ENCODE results near the gene SCUBE3. TPM values are rescaled to one million over a fixed set of nuclear protein-coding genes. Genes with fewer than 3 reads are reported as not detected.

The SCUBE3 gene
- total and polyA plus RNA-seq, 2 of the 8 experiments (the other 6 are each of a cell fraction or from before 2014, with no cell fraction given): 0.80 to 1.0 TPM

DNA sequence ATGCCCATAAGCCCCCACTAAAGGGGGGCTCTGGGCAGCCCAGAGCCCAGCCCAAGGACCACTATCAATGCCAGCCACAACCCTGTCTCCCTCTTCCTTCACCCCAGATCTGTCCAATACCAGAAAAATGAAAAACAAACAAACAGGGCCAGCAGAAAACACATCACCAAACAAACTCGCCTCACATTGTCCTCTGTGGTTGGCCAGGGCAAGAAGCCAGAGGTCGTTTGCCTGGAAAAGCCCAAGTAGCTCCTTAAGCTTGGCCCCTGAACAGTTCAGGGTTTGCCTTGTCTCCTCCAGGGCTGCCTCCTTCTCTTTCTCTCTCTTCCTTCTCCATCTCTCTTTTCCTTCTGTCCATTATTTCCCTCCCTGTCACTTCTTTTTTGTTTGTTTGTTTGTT lies 10.1 kb upstream of the SCUBE3 start:
- Histone ChIP-seq H2BK120ac (replicated peaks; ENCODE audit: low read depth, low read length) (no peak overlapping the region), H4K5ac (ENCODE audit: insufficient read length, low read depth, low read length) (no peak overlapping the region), H2BK15ac (ENCODE audit: low read length) (no peak overlapping the region), H2BK5ac (ENCODE audit: low read depth, low read length) (no peak overlapping the region), H2BK20ac (ENCODE audit: low read length) (no peak overlapping the region), H2AK5ac (ENCODE audit: low read depth, low read length) (no peak overlapping the region), H3K4me2 (ENCODE audit: insufficient read depth in 1 of 2, low read depth in 2 of 2, low read length in 2 of 2) (no peak overlapping the region), H3K36me3 (ENCODE audit: control insufficient read depth in 2 of 4, insufficient read depth in 4 of 4, low read length in 3 of 4) (no peaks in the 10 kb centered on the region), H3K56ac (replicated peaks; ENCODE audit: insufficient read length, low read depth, low read length) (no peak overlapping the region), H3K79me2 (ENCODE audit: control insufficient read depth in 1 of 2, insufficient read depth in 2 of 2, low read length in 2 of 2) (no peaks in the 10 kb centered on the region), H4K8ac (ENCODE audit: extremely low read depth, insufficient read depth, low read length) (no peak overlapping the region), H3K27me3 (replicated peaks in 1 of 4; ENCODE audit: control insufficient read depth in 3 of 4, extremely low read depth in 1 of 4, insufficient read depth in 3 of 4, low read length in 3 of 4) (peaks cover 8 to 26% (median 20%) of the 10 kb centered on the region in 4 experiments), H3K23ac (ENCODE audit: insufficient read length) (no peak overlapping the region), H4K91ac (replicated peaks; ENCODE audit: insufficient read length, low read length) (no peak overlapping the region), H3K23me2 (ENCODE audit: low read depth, low read length) (no peaks in the 10 kb centered on the region), H3K9ac (replicated peaks in 1 of 4; ENCODE audit: extremely low read depth in 1 of 4, low read depth in 3 of 4, low read length in 3 of 4) (no peak overlapping the region), H4K20me1 (replicated peaks in 1 of 2; ENCODE audit: control insufficient read depth in 1 of 2, insufficient read depth in 2 of 2, low read length in 2 of 2) (no peaks in the 10 kb centered on the region), H3K4ac (replicated peaks; ENCODE audit: insufficient read length, low read depth, low read length) (no peak overlapping the region), H3K79me1 (ENCODE audit: low read depth, low read length) (no peaks in the 10 kb centered on the region), H2BK12ac (ENCODE audit: low read depth, low read length) (no peak overlapping the region), H3K27ac (ENCODE audit: low read depth, low read length) (no peak overlapping the region), H3K9me3 (ENCODE audit: insufficient read depth in 2 of 2, low read depth in 1 of 2, low read length in 1 of 2) (no peaks in the 10 kb centered on the region), H3K18ac (ENCODE audit: extremely low read depth, low read length) (no peak overlapping the region), H3K4me1 (replicated peaks in 1 of 4; ENCODE audit: control insufficient read depth in 3 of 4, insufficient read depth in 4 of 4, low read length in 3 of 4) (peaks cover 0 to 7% (median 5%) of the 10 kb centered on the region in 4 experiments; a peak in 4 of 7 replicates), H2AFZ (ENCODE audit: low read length) (no peak overlapping the region), H3K14ac (ENCODE audit: insufficient read length) (no peak overlapping the region), H3K4me3 (ENCODE audit: extremely low read depth in 1 of 4, insufficient read depth in 2 of 4, low read depth in 3 of 4, low read length in 4 of 4) (no peak overlapping the region)
- ChIA-PET POLR2A (ENCODE audit: partially characterized antibody) (interaction anchor here (0.9 to 1.6 kb wide), 2 partner anchors 9 to 57 kb away, joined by 3 read pairs; no protein-coding TSS in a partner anchor), CTCF (ENCODE audit: partially characterized antibody) (interaction anchor here (0.8 to 19.7 kb wide), 17 partner anchors 4 to 230 kb away, joined by 3 to 219 read pairs (median 19); partner anchors contain the start of genes SCUBE3 and TCP11)
- 90% methylated on average over 2 of the region's 2 CpGs; no CpG with 5 or more reads in 1 of the 2 experiments for WGBS, 2 experiments (ENCODE audit: extremely low coverage in 1 of 2, insufficient coverage in 1 of 2, insufficient read length in 1 of 2, insufficient replicate concordance in 2 of 2, low coverage in 1 of 2, low lambda C conversion rate in 2 of 2, missing lambda C conversion rate in 1 of 2)
- FAIRE-seq (no peak), DNase-seq (ENCODE audit: low read depth in 1 of 2, low spot score in 2 of 2) (no peak)
- TF ChIP-seq EZH2 (IDR thresholded peaks at IDR 0.05; ENCODE audit: low read depth, low read length, severe bottlenecking) (no peak), TCF12 (IDR thresholded peaks at IDR 0.05; ENCODE audit: low read depth, low read length) (no peak), EGR1 (IDR thresholded peaks at IDR 0.05; ENCODE audit: borderline replicate concordance, low read depth, low read length) (no peak), CBX5 (IDR thresholded peaks at IDR 0.05; ENCODE audit: low read depth, low read length) (no peak), POLR2A (IDR thresholded peaks at IDR 0.05; ENCODE audit: control extremely low read depth in 1 of 2, low read depth in 2 of 2, low read length in 2 of 2) (no peak)

All from H1 (cell line).